Ishikawa (cell line): Measurements from ENCODE around the gene RAP1GAP2.
A peak's percentile ranks its signal among the peaks of the same experiment; 100 is the strongest.

Experiments
- CEBPB ChIP-seq: IDR thresholded peaks from 2 replicates; pipeline ENCODE4 v1.6.1; 2012
- CREB1 ChIP-seq: IDR thresholded peaks from 2 replicates; pipeline ENCODE4 v1.6.1; 2012; ENCODE audit warnings: low read depth
- EGR1 ChIP-seq: IDR thresholded peaks from 2 replicates; pipeline ENCODE4 v1.6.1; 2012
- EP300 ChIP-seq: IDR thresholded peaks from 2 replicates; pipeline ENCODE4 v1.6.1; 2012; ENCODE audit warnings: borderline replicate concordance
- FOXM1 ChIP-seq: IDR thresholded peaks from 2 replicates; pipeline ENCODE4 v1.6.1; 2012; ENCODE audit warnings: low read depth, borderline replicate concordance
- MAX ChIP-seq: IDR thresholded peaks from 2 replicates; pipeline ENCODE4 v1.6.1; 2012
- NFIC ChIP-seq: IDR thresholded peaks from 2 replicates; pipeline ENCODE4 v1.6.1; 2012
- RAD21 ChIP-seq: IDR thresholded peaks from 2 replicates; pipeline ENCODE4 v1.6.1; 2012; ENCODE audit warnings: low read depth
- REST ChIP-seq: IDR thresholded peaks from 2 replicates; pipeline ENCODE4 v1.6.1; 2012; ENCODE audit warnings: low read depth, mild to moderate bottlenecking
- TAF1 ChIP-seq: IDR thresholded peaks from 2 replicates; pipeline ENCODE4 v1.6.1; 2012; ENCODE audit warnings: low read depth, mild to moderate bottlenecking
- TCF12 ChIP-seq: IDR thresholded peaks from 2 replicates; pipeline ENCODE4 v1.6.1; 2012; ENCODE audit warnings: low read depth
- TEAD4 ChIP-seq: IDR thresholded peaks from 2 replicates; pipeline ENCODE4 v1.6.1; 2012
- USF1 ChIP-seq: IDR thresholded peaks from 2 replicates; pipeline ENCODE4 v1.6.1; 2012
- YY1 ChIP-seq: IDR thresholded peaks from 2 replicates; pipeline ENCODE4 v1.6.1; 2012; ENCODE audit warnings: low read depth
- ZBTB7A ChIP-seq: IDR thresholded peaks from 2 replicates; pipeline ENCODE4 v1.6.1; 2012; ENCODE audit warnings: low read depth

The RAP1GAP2 gene

GRCh38 chr17:3004925-3005324, 208.7 kb downstream of the RAP1GAP2 start:
- TF ChIP-seq YY1 (peak; percentile 41; the same call in 1 of the 2 replicates), TCF12 (peak; percentile 82), CREB1 (no peak), ZBTB7A (no peak), TEAD4 (peak; percentile 94), FOXM1 (no peak; the same call in 1 of the 2 replicates), USF1 (no peak; the same call in 1 of the 2 replicates), EP300 (peak; percentile 75; the same call in 1 of the 2 replicates), TAF1 (no peak), MAX (no peak), NFIC (peak; percentile 77)

GRCh38 chr17:3005696-3006095, 209.5 kb downstream of the RAP1GAP2 start:
- TF ChIP-seq USF1 (no peak), YY1 (no peak), MAX (no peak), EP300 (no peak), EGR1 (no peak), TCF12 (no peak), CEBPB (no peak), TEAD4 (no peak), CREB1 (no peak), ZBTB7A (no peak), REST (no peak), NFIC (no peak), FOXM1 (no peak), TAF1 (no peak), RAD21 (no peak)

- no peak for TF ChIP-seq EGR1
- no peak for TF ChIP-seq CEBPB
- TF ChIP-seq FOXM1 = no peak
- TF ChIP-seq EP300 = no peak
- TF ChIP-seq CREB1 = no peak
- no peak for TF ChIP-seq TAF1
- TF ChIP-seq REST = no peak
- no peak for TF ChIP-seq YY1
- no peak for TF ChIP-seq MAX
These were observed 210.6 kb downstream of the RAP1GAP2 start for GRCh38 chr17:3006801-3007200.

- TF ChIP-seq ZBTB7A = no peak
- TF ChIP-seq EGR1 = no peak
- TF ChIP-seq REST = no peak
- no peak for TF ChIP-seq CEBPB
- TF ChIP-seq USF1 = no peak
- TF ChIP-seq FOXM1 = no peak
- no peak for TF ChIP-seq TCF12
- no peak for TF ChIP-seq NFIC
- TF ChIP-seq YY1 = no peak
These were observed 211.4 kb downstream of the RAP1GAP2 start for GRCh38 chr17:3007651-3008121.
